T-helper 2 cell treated with Interferon-gamma antibody and Interleukin-4, amounts not matched to agents 100 ng/mL and 5 ng/mL, for 36 hours (primary cell): Measurements from ENCODE around the gene STPG3. TPM values are rescaled to one million over a fixed set of nuclear protein-coding genes. Genes with fewer than 3 reads are reported as not detected.

ENCODE experiments used
- intact Hi-C: fragments of 100-400 bp; cut with micrococcal nuclease; formaldehyde crosslinking; loops from one replicate; pipeline ENCODE4 v1.15.1; 2023
- total RNA-seq: library from RNA; stranded (reverse); gene quantifications from 2 replicates; pipeline ENCODE4 v1.2.3, GENCODE V29; 2022

Gene STPG3
- total RNA-seq, 1 donor from 2014 or later, result not detected

DNA sequence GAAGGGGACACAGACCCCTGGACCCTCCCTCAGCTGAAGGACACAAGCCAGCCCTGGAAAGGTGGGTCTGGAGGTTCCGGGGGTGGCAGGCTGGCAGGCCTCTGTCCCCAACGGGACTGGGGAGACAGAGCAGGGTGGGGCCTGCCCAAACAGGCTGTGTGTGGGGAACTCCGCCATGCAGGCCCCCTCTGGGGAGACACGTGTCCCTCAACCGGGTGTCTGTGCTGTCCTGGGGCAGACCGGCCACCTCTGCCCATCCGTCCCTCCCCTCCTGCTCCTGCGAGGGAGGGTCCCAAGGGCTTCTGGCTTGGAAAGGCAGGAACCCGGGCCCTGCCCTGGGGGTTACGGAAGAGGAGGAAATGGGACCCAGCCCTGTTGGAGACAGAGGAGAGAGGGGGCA, 19.0 kb upstream of the STPG3 start:
- intact Hi-C loops, result no loop called here

DNA sequence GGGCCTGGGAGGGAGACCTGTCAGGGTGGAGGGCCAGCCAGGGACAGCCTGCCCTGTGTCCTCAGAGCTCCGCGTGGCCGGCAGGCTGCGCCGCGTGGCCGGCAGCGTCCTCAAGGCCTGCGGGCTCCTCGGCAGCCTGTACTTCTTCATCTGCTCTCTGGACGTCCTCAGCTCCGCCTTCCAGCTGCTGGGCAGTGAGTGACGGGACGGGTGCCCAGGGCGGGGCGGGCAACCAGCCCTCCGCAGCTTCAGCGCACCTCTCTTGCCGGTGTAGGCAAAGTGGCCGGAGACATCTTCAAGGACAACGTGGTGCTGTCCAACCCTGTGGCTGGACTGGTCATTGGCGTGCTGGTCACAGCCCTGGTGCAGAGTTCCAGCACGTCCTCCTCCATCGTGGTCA, 18.6 kb upstream of the STPG3 start:
- intact Hi-C loops, result no loop called here

DNA sequence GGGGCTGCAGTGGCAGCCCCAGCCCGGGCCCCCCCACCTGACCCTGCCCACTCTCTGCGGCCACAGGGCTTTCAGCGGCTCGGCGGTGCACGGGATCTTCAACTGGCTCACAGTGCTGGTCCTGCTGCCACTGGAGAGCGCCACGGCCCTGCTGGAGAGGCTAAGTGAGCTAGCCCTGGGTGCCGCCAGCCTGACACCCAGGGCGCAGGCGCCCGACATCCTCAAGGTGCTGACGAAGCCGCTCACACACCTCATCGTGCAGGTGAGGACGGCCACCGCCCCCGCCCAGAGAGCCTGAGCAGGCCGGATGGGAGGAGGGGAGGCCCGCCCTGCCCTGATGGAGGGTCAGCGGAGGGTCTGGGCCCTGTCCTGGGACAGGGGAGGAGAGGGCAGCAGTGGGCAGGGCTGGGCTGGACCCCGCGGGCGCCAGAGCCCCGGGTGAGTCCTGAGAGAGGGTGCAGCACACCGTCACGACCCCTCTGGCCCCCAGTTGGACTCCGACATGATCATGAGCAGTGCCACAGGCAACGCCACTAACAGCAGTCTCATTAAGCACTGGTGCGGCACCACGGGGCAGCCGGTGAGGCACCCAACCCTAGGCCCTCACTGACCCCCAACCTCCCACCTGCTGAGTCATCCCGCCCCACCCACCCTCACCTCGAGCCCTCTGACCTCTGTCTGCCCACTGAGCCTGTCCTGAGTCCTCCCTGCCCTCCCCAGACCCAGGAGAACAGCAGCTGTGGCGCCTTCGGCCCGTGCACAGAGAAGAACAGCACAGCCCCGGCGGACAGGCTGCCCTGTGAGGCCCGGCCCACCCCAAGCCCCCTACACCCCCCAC, 17.7 kb upstream of the STPG3 start:
- intact Hi-C loops, result no loop called here

DNA sequence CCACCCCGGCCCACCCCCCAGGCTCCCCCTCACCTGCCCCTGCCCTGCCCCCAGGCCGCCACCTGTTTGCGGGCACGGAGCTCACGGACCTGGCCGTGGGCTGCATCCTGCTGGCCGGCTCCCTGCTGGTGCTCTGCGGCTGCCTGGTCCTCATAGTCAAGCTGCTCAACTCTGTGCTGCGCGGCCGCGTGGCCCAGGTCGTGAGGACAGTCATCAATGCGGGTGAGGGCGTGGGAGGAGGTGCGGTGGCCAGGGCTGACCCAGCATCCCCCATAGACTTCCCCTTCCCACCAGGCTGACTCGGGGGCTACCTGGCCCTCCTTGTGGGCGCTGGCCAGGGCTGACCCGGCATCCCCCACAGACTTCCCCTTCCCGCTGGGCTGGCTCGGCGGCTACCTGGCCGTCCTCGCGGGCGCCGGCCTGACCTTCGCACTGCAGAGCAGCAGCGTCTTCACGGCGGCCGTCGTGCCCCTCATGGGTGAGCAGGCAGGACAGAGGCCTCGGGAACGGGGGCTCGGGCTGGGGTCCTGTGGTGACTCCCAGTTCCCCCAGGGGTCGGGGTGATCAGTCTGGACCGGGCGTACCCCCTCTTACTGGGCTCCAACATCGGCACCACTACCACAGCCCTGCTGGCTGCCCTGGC, 16.9 kb upstream of the STPG3 start:
- intact Hi-C loops, result no loop called here

- intact Hi-C loops, result no loop called here
These were observed 16.2 kb upstream of the STPG3 start for GRCh38 chr9:137234758-137235423.

- intact Hi-C loops, result loop anchor here (1.0 kb wide), 1 partner anchor 117 kb away; no protein-coding TSS in a partner anchor
These were observed 15.5 kb upstream of the STPG3 start for GRCh38 chr9:137235424-137236237.

DNA sequence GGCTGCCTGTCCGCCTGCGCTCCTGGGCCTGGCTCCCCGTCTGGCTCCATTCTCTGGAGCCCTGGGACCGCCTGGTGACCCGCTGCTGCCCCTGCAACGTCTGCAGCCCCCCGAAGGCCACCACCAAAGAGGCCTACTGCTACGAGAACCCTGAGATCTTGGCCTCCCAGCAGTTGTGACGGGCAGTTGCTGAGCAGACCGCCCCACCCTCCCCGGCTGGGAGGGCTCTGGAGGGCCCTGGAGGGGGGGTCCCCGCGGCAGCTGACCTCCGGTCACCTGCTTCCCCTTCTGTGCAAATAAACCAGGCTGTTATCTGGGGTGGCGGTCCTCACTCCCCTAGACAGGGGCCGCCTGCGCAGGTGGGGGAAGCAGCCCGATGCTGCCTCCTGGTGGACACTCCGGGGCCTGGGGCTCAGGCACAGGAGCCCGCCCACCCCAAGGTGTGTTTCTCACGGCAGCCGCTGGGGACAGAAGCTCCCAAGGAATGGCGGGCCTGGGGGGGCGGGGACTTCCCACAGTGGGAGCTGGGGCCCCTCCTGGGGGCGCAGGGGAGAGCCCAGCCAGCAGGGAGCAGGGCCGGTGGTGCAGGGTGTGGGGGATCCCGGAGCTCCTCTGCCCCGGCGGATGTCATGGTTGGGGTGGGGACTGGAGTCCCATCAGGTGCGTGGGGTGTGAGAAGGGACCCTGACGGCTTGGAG, 14.7 kb upstream of the STPG3 start:
- intact Hi-C loops, result loop anchor here (1.0 kb wide), 1 partner anchor 118 kb away; no protein-coding TSS in a partner anchor

DNA sequence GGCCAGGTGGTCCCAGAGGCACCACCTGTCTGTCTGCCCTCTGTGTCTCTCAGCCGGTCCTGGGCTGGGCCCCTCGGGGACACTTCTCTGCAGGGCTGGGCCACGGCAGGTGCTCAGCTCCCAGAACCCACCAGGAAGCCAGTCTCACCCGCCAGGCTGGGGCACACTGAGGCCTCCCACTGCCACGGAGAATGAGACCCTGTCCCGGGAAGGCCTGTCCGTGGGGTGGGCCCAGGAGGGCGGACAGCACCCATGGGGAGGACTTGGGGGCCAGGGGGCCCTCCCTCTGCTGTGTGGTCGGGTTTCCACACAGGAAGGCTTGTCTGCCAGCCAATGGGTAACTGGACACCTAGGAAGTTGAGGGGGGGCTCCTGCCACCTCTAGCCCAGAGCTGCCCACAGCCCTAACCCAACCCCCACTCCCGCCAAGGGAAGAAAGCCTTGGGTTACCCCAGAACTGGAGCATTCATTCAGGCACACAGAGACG, 14.1 kb upstream of the STPG3 start:
- intact Hi-C loops, result loop anchor here (1.0 kb wide), 1 partner anchor 119 kb away; no protein-coding TSS in a partner anchor

GRCh38 chr9:137237759-137238726, 13.0 kb upstream of the STPG3 start:
- intact Hi-C loops, result no loop called here

- intact Hi-C loops, result loop anchor here (2.0 to 5.0 kb wide), 3 partner anchors 32 to 447 kb away; partner anchors contain the start of genes ANAPC2, NDOR1, SSNA1 and TMEM141
These were observed 11.4 kb upstream of the STPG3 start for GRCh38 chr9:137239541-137240200.

GRCh38 chr9:137240318-137240840, 10.7 kb upstream of the STPG3 start:
- intact Hi-C loops, result loop anchor here (2.0 to 5.0 kb wide), 3 partner anchors 33 to 448 kb away; partner anchors contain the start of genes ANAPC2, NDOR1, SSNA1 and TMEM141

GRCh38 chr9:137240841-137241489, 10.1 kb upstream of the STPG3 start, which contains the start of gene TUBB4B:
TSS of gene TUBB4B (plus strand) at chr9:137241287. CDS start at chr9:137241361, 74 bp downstream.
- intact Hi-C loops, result loop anchor here (1.0 to 5.0 kb wide), 6 partner anchors 14 to 449 kb away; partner anchors contain the start of genes ANAPC2, MAN1B1, NDOR1 and NELFB

DNA sequence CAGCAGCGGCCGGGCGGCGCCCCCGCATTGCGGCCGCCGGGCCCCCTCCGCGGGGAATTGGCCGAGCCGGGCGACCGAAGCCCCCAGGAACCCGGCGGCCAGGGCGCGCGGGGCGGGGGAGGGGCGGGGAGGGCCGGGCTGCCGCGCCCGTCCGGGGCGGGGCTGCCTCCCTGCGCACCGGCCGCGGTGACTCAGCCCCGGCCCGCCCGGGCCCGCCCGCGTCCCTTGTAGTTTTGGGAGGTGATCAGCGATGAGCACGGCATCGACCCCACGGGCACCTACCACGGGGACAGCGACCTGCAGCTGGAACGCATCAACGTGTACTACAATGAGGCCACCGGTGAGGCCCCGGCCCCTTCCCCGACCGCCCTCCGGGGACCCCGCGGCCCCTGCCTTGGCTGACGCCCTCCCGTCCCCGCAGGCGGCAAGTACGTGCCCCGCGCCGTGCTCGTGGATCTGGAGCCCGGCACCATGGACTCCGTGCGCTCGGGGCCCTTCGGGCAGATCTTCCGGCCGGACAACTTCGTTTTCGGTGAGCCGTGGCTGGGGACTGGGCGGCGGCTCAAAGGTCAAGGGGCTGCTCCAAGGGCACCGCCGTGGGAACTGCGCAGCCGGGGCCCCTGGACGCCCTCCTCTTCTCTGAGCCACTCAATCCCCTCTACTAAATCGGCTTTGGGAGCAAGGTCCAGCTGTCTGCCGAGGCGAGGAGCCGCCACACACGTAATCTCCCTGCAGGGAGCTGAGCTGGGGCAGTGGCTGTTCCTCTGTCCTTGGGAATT, 9.4 kb upstream of the STPG3 start:
- intact Hi-C loops, result loop anchor here (1.0 to 5.0 kb wide), 6 partner anchors 14 to 449 kb away; partner anchors contain the start of genes ANAPC2, MAN1B1, NDOR1 and NELFB

GRCh38 chr9:137242269-137243203, 8.6 kb upstream of the STPG3 start:
- intact Hi-C loops, result loop anchor here (5.0 kb wide), 2 partner anchors 35 to 450 kb away; partner anchors contain the start of genes NDOR1, TMEM141 and TMEM203

GRCh38 chr9:137243266-137243625, 7.8 kb upstream of the STPG3 start:
- intact Hi-C loops, result loop anchor here (5.0 kb wide), 2 partner anchors 36 to 451 kb away; partner anchors contain the start of genes NDOR1, TMEM141 and TMEM203
